ENCODE data around the gene RGSL1.

GRCh38 chr1:182410138-182410537 lies 39.8 kb upstream of the RGSL1 start:
- TF ChIP-seq, protein P1, sequence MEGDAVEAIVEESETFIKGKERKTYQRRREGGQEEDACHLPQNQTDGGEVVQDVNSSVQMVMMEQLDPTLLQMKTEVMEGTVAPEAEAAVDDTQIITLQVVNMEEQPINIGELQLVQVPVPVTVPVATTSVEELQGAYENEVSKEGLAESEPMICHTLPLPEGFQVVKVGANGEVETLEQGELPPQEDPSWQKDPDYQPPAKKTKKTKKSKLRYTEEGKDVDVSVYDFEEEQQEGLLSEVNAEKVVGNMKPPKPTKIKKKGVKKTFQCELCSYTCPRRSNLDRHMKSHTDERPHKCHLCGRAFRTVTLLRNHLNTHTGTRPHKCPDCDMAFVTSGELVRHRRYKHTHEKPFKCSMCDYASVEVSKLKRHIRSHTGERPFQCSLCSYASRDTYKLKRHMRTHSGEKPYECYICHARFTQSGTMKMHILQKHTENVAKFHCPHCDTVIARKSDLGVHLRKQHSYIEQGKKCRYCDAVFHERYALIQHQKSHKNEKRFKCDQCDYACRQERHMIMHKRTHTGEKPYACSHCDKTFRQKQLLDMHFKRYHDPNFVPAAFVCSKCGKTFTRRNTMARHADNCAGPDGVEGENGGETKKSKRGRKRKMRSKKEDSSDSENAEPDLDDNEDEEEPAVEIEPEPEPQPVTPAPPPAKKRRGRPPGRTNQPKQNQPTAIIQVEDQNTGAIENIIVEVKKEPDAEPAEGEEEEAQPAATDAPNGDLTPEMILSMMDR (IDR thresholded peaks at IDR 0.05) = no peak
- no peak for TF ChIP-seq POLR2A (IDR thresholded peaks at IDR 0.05)
